ENCODE results near the gene GGPS1. TPM values are rescaled to one million over a fixed set of nuclear protein-coding genes. Genes with fewer than 3 reads are reported as not detected.

GGPS1 gene
- polyA plus RNA-seq, 1 donor (not counting 4 experiments of a cell fraction or from before 2014, with no cell fraction given): 40.8 TPM

DNA sequence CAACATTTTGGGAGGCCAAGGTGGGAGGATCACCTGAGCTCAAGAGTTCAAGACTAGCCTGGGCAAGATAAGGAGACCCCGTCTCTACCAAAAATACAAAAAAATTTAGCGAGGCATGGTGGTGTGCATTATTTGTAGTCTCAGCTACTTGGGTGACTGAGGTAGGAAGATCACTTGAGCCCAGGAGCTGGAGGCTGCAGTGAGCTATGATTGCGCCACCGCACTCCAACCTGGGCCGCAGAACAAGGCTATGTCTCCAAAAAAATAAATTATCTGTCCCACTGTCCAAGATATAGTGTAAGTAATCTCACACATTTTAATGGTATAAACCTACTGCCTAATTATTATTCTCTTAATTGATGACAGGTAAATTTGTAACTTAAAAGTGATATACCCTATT lies 13.2 kb upstream of the GGPS1 start:
- H3K4me1 ChIP-seq (ENCODE audit: control insufficient read depth, extremely low read depth, insufficient read depth, low read length): peaks cover 16% of the 10 kb centered on the region
- dilution Hi-C loops (cut with MboI; ENCODE audit: extremely low pct_ligation_motif_present, low sequenced_read_pairs): no loop called here
- no peak overlapping the region for H3K27ac ChIP-seq (ENCODE audit: control insufficient read depth, insufficient read depth, low read length)
- DNase-seq (ENCODE audit: low read depth, low spot score) (no peak), FAIRE-seq (no peak)
- H3K9me1 ChIP-seq (ENCODE audit: control insufficient read depth, extremely low read depth, insufficient read depth, low read length): no peaks in the 10 kb centered on the region
- H3K9me3 ChIP-seq (ENCODE audit: control insufficient read depth, low read depth, low read length): no peaks in the 10 kb centered on the region
- peaks cover 1 to 5% of the 10 kb centered on the region in 2 experiments for H3K36me3 ChIP-seq (ENCODE audit: control insufficient read depth in 2 of 2, extremely low read depth in 1 of 2, insufficient read depth in 2 of 2, low read length in 2 of 2)
- H4K20me1 ChIP-seq (ENCODE audit: control insufficient read depth, extremely low read depth, insufficient read depth, low read length): peaks cover 7% of the 10 kb centered on the region
- H3K9ac ChIP-seq (ENCODE audit: control insufficient read depth, extremely low read depth, insufficient read depth, low read length): no peak overlapping the region
- H3K27me3 ChIP-seq (ENCODE audit: control insufficient read depth, extremely low read depth, insufficient read depth, low read length): no peaks in the 10 kb centered on the region
- no peak overlapping the region for H3K4me3 ChIP-seq (ENCODE audit: control insufficient read depth in 2 of 3, extremely low read depth in 1 of 3, insufficient read depth in 2 of 3, low read depth in 1 of 3, low read length in 3 of 3)
- H3K79me2 ChIP-seq (ENCODE audit: control insufficient read depth, insufficient read depth, low read length): peaks cover 94% of the 10 kb centered on the region
- no peak overlapping the region for H2AFZ ChIP-seq (ENCODE audit: control insufficient read depth, low read length)
- TF ChIP-seq EZH2 (IDR thresholded peaks at IDR 0.05; ENCODE audit: low read length): no peak
- TF ChIP-seq, protein P1, sequence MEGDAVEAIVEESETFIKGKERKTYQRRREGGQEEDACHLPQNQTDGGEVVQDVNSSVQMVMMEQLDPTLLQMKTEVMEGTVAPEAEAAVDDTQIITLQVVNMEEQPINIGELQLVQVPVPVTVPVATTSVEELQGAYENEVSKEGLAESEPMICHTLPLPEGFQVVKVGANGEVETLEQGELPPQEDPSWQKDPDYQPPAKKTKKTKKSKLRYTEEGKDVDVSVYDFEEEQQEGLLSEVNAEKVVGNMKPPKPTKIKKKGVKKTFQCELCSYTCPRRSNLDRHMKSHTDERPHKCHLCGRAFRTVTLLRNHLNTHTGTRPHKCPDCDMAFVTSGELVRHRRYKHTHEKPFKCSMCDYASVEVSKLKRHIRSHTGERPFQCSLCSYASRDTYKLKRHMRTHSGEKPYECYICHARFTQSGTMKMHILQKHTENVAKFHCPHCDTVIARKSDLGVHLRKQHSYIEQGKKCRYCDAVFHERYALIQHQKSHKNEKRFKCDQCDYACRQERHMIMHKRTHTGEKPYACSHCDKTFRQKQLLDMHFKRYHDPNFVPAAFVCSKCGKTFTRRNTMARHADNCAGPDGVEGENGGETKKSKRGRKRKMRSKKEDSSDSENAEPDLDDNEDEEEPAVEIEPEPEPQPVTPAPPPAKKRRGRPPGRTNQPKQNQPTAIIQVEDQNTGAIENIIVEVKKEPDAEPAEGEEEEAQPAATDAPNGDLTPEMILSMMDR (optimal IDR thresholded peaks at IDR 0.05 in 1 of 3, IDR thresholded peaks at IDR 0.05 in 1 of 3, conservative IDR thresholded peaks at IDR 0.05 in 1 of 3; ENCODE audit: extremely low read depth in 1 of 3, insufficient read depth in 2 of 3, low read length in 3 of 3): no peak
- no peak overlapping the region for H3K4me2 ChIP-seq (ENCODE audit: control insufficient read depth, extremely low read depth, insufficient read depth, low read depth, low read length)

DNA sequence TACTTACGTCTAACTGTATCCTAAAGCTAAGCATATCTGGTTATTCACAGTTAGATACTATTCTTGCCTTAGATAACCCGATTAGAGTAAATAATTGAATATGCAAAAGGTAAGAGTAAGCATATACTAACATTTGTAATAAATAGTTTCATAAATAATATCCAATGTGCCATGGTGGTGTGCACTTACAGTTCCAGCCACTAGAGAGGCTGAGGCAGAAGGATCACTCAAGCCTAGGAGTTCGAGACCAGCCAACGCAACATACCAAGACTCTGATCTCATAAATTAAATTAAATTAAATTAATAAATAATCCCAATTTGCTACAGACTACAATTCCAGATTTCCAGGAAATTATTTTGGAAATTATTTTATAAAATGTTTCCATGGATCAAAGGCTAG lies 12.6 kb upstream of the GGPS1 start:
- dilution Hi-C loops (cut with MboI; ENCODE audit: extremely low pct_ligation_motif_present, low sequenced_read_pairs): no loop called here

More for the DNA sequence above, 12.6 kb upstream of the GGPS1 start:
- peaks cover 1 to 5% of the 10 kb centered on the region in 2 experiments for H3K36me3 ChIP-seq (ENCODE audit: control insufficient read depth in 2 of 2, extremely low read depth in 1 of 2, insufficient read depth in 2 of 2, low read length in 2 of 2)
- no peak overlapping the region for H3K4me2 ChIP-seq (ENCODE audit: control insufficient read depth, extremely low read depth, insufficient read depth, low read depth, low read length)
- peaks cover 94% of the 10 kb centered on the region for H3K79me2 ChIP-seq (ENCODE audit: control insufficient read depth, insufficient read depth, low read length)
- no peak overlapping the region for H3K4me3 ChIP-seq (ENCODE audit: control insufficient read depth in 2 of 3, extremely low read depth in 1 of 3, insufficient read depth in 2 of 3, low read depth in 1 of 3, low read length in 3 of 3)
- H3K9me3 ChIP-seq (ENCODE audit: control insufficient read depth, low read depth, low read length): no peaks in the 10 kb centered on the region
- DNase-seq (ENCODE audit: low read depth, low spot score): no peak
- no peaks in the 10 kb centered on the region for H3K27me3 ChIP-seq (ENCODE audit: control insufficient read depth, extremely low read depth, insufficient read depth, low read length)
- H3K9me1 ChIP-seq (ENCODE audit: control insufficient read depth, extremely low read depth, insufficient read depth, low read length): peaks cover 3% of the 10 kb centered on the region
- TF ChIP-seq, protein P1 (optimal IDR thresholded peaks at IDR 0.05 in 1 of 3, IDR thresholded peaks at IDR 0.05 in 1 of 3, conservative IDR thresholded peaks at IDR 0.05 in 1 of 3; ENCODE audit: extremely low read depth in 1 of 3, insufficient read depth in 2 of 3, low read length in 3 of 3): no peak
- no peak for TF ChIP-seq EZH2 (IDR thresholded peaks at IDR 0.05; ENCODE audit: low read length)
- H4K20me1 ChIP-seq (ENCODE audit: control insufficient read depth, extremely low read depth, insufficient read depth, low read length): peaks cover 11% of the 10 kb centered on the region
- FAIRE-seq: no peak
- H3K4me1 ChIP-seq (ENCODE audit: control insufficient read depth, extremely low read depth, insufficient read depth, low read length): peaks cover 16% of the 10 kb centered on the region
- no peak overlapping the region for H3K27ac ChIP-seq (ENCODE audit: control insufficient read depth, insufficient read depth, low read length)
- H2AFZ ChIP-seq (ENCODE audit: control insufficient read depth, low read length): no peak overlapping the region
- H3K9ac ChIP-seq (ENCODE audit: control insufficient read depth, extremely low read depth, insufficient read depth, low read length): no peak overlapping the region
